K562 (cell line): ENCODE results near the gene PQBP1. TPM values are rescaled to one million over a fixed set of nuclear protein-coding genes. Genes with fewer than 3 reads are reported as not detected.
"Not testable (repeated sequence)": the region's sequence is repeated elsewhere in the genome, so short reads cannot be mapped to it uniquely, and the experiment has no call there.

Source experiments
- ATAC-seq: fragments of 200-7000 bp; cut with Tn5 transposase; 3 replicates; pipeline ENCODE4 v1.9.1; 2020; ENCODE audit warnings: moderate library complexity
- BruUV-seq: library from RNA; stranded (reverse); fragments of 400-500 nt; replicated peaks from 2 replicates; lab custom pipeline; 2021; lab: Mats Ljungman, UMichigan
- CTCF ChIA-PET: fragments of 300-600 bp; formaldehyde crosslinking; extraction: SDS; loops from one replicate; lab custom pipeline; 2021; ENCODE audit warnings: low intra/inter-chr PET ratio; lab: Yijun Ruan, JAX
- POLR2A ChIA-PET: fragments of 300-600, 350-650 bp; sonication (Branson Sonifier 250); formaldehyde crosslinking; extraction: SDS; loops from one replicate; lab custom pipeline; 2021; ENCODE audit warnings: antibody characterized with exemption, inconsistent platforms; lab: Yijun Ruan, JAX
- DNase-seq, 4 experiments: peaks; one replicate each; pipeline versions ENCODE4 v3.0.0 to v3.0.0-alpha.2; 2011 to 2018; ENCODE audit warnings: low spot score in 3 of 4, mixed read lengths in 3 of 4; ENCODE audit errors: extremely low read depth in 1 of 4
- FAIRE-seq: peaks from 2 replicates; lab custom pipeline; 2011; peaks lifted over from hg19 to GRCh38; lab: Jason Lieb, UNC
- H2AFZ ChIP-seq: 2 replicates; pipeline ENCODE4 v1.6.0; 2011; ENCODE audit warnings: low read depth, low read length, control low read depth, inconsistent platforms
- H3K27ac ChIP-seq: fragments of 200-600 bp; 3 replicates; pipeline ENCODE4 v1.8.0; 2011; ENCODE audit warnings: low read depth, mild to moderate bottlenecking, control low read depth, inconsistent platforms, low read length, moderate library complexity, mixed read lengths; ENCODE audit errors: extremely low read depth
- H3K27me3 ChIP-seq, 2 experiments: fragments of 300-600 bp in 1 of 2; 2 replicates in 1 of 2; 3 replicates in 1 of 2; pipeline versions ENCODE4 v1.6.0 to v1.8.0; 2011; ENCODE audit warnings: inconsistent platforms in 2 of 2, low read length in 2 of 2, mild to moderate bottlenecking in 1 of 2, mixed read lengths in 1 of 2, moderate library complexity in 1 of 2; ENCODE audit not compliant: control insufficient read depth in 2 of 2, insufficient read depth in 2 of 2
- H3K36me3 ChIP-seq: fragments of 300-600 bp; 3 replicates; pipeline ENCODE4 v1.8.0; 2011; ENCODE audit warnings: mild to moderate bottlenecking, low read length, inconsistent platforms; ENCODE audit not compliant: control insufficient read depth, insufficient read depth
- H3K4me1 ChIP-seq, 2 experiments: fragments of 200-600 bp in 1 of 2; replicated peaks in 1 of 2; 2 replicates in 1 of 2; 3 replicates in 1 of 2; pipeline versions ENCODE4 v1.5.1 to v1.8.0; 2011; ENCODE audit warnings: inconsistent platforms in 2 of 2, low read length in 2 of 2, mild to moderate bottlenecking in 1 of 2, mixed read lengths in 1 of 2, moderate library complexity in 1 of 2; ENCODE audit not compliant: control insufficient read depth in 2 of 2, insufficient read depth in 2 of 2
- H3K4me2 ChIP-seq: 2 replicates; pipeline ENCODE4 v1.6.1; 2011; ENCODE audit warnings: low read length, control low read depth, inconsistent platforms, mixed read lengths; ENCODE audit not compliant: insufficient read depth
- H3K4me3 ChIP-seq: fragments of 200-600 bp; sonication (generic), shearing (Covaris generic); 2 replicates; pipeline ENCODE4 v1.5.1; 2016; ENCODE audit warnings: control low read depth, inconsistent platforms
- H3K79me2 ChIP-seq: fragments of 200-600 bp; 3 replicates; pipeline ENCODE4 v1.8.0; 2011; ENCODE audit warnings: low read length, inconsistent platforms; ENCODE audit not compliant: control insufficient read depth, insufficient read depth
- H3K9ac ChIP-seq, 2 experiments: 2 replicates each; pipeline versions ENCODE4 v1.6.0 to v1.6.1; 2011; ENCODE audit warnings: low read depth in 2 of 2, low read length in 2 of 2, control low read depth in 1 of 2, inconsistent platforms in 1 of 2, mild to moderate bottlenecking in 1 of 2, mixed read lengths in 1 of 2; ENCODE audit not compliant: insufficient read depth in 1 of 2
- H3K9me1 ChIP-seq: one replicate; pipeline ENCODE4 v1.6.0; 2011; ENCODE audit warnings: inconsistent platforms, mild to moderate bottlenecking, low read length, moderate library complexity; ENCODE audit not compliant: control insufficient read depth, insufficient read depth
- H3K9me3 ChIP-seq: replicated peaks from 2 replicates; pipeline ENCODE4 v1.5.1; 2011; ENCODE audit warnings: low read depth, low read length, inconsistent platforms; ENCODE audit not compliant: control insufficient read depth, insufficient read depth
- H4K20me1 ChIP-seq: replicated peaks from 2 replicates; pipeline ENCODE4 v1.6.1; 2011; ENCODE audit warnings: low read length, inconsistent platforms, mixed read lengths; ENCODE audit not compliant: control insufficient read depth, insufficient read depth
- ARID2 ChIP-seq: fragments of 450-650 bp; IDR thresholded peaks from 2 replicates; pipeline ENCODE4 v1.6.1; 2017; ENCODE audit warnings: antibody characterized with exemption, mild to moderate bottlenecking
- CGGBP1 ChIP-seq: fragments of 250-450 bp; sonication (Bioruptor Pico); IDR thresholded peaks from 2 replicates; pipeline ENCODE4 v1.9.0; 2021; ENCODE audit warnings: mild to moderate bottlenecking
- HNRNPK ChIP-seq: fragments of 200-400 bp; formaldehyde crosslinking; IDR thresholded peaks from one replicate; pipeline ENCODE4 v1.6.1; 2018; ENCODE audit warnings: mild to moderate bottlenecking, low read depth, low read length; ENCODE audit not compliant: poor library complexity, severe bottlenecking
- JUNB ChIP-seq: fragments of 450-650 bp; formaldehyde crosslinking; conservative IDR thresholded peaks from 2 replicates; pipeline ENCODE4 v1.4.0; 2020; ENCODE audit warnings: mild to moderate bottlenecking
- PRDM10 ChIP-seq: fragments of 450-650 bp; IDR thresholded peaks from 2 replicates; pipeline ENCODE4 v1.6.1; 2018; ENCODE audit not compliant: partially characterized antibody
- PREB ChIP-seq: sonication (generic); formaldehyde crosslinking; IDR thresholded peaks from 2 replicates; pipeline ENCODE4 v1.8.1; 2023; ENCODE audit warnings: mild to moderate bottlenecking, missing genetic modification reagents
- SETDB1 ChIP-seq: IDR thresholded peaks from one replicate; pipeline ENCODE4 v1.6.1; 2012; ENCODE audit warnings: low read length, control low read depth, inconsistent platforms
- ZNF121 ChIP-seq: sonication (generic); formaldehyde crosslinking; conservative IDR thresholded peaks from 2 replicates; pipeline ENCODE4 v1.8.0; 2022; ENCODE audit warnings: missing genetic modification reagents
- ZNF280B ChIP-seq: fragments of 250-450 bp; sonication (Bioruptor Pico); IDR thresholded peaks from 2 replicates; pipeline ENCODE4 v1.5.1; 2021; ENCODE audit warnings: mild to moderate bottlenecking
- WGBS: fragments of 100-300 bp; shearing (Covaris generic); methylation state at CpG from one replicate; pipeline ENCODE4 v1.1.6; 2016; ENCODE audit warnings: low coverage, mixed read lengths; ENCODE audit not compliant: insufficient coverage; ENCODE audit errors: missing lambda C conversion rate; 5-methylcytosine and 5-hydroxymethylcytosine counted together
- in situ Hi-C: fragments of 300-500 bp; cut with MboI; formaldehyde crosslinking; loops from 4 replicates; pipeline ENCODE4 v1.15.0; 2018; ENCODE audit warnings: inconsistent platforms, mixed read lengths
- intact Hi-C: fragments of 100-400 bp; cut with micrococcal nuclease; formaldehyde crosslinking; loops from 2 replicates; pipeline ENCODE4 v1.14.2; 2022
- polyA plus RNA-seq, 8 experiments: library from polyadenylated mRNA; depleted of rRNA in 4 of 8; stranded (reverse) in 5 of 8; unstranded in 3 of 8; fragments of >200 nt; fragmentation: Nextera tagmentation in 2 of 8; fragmentation: Illumina TruSeq in 1 of 8; extraction: Ambion mirVana in 2 of 8; extraction: Trizol in 1 of 8; gene quantifications; 2 replicates each; pipeline versions ENCODE4 v1.2.1 to v1.2.3, GENCODE V29; 2011 to 2014; ENCODE audit warnings: inconsistent platforms in 1 of 8, missing spikeins in 1 of 8
- total RNA-seq, 7 experiments: library from RNA; depleted of rRNA in 6 of 7; stranded (reverse); fragments of >200 nt in 6 of 7; fragmentation: Illumina TruSeq in 2 of 7; extraction: Trizol in 2 of 7; gene quantifications; 2 replicates each; pipeline versions ENCODE4 v1.2.1 to v1.2.3, GENCODE V29; 2011 to 2021; ENCODE audit warnings: low replicate concordance in 1 of 7

Gene PQBP1
- total and polyA plus RNA-seq, 9 of the 15 experiments (the other 6 are each of a cell fraction or from before 2014, with no cell fraction given), result 41.3 to 262 (median 112) TPM

GRCh38 chrX:48883729-48884128 lies 14.0 kb upstream of the PQBP1 start:
- ATAC-seq, result peak; percentile 75
- Histone ChIP-seq H3K4me3 (no peak overlapping the region), H3K27ac (no peak overlapping the region), H3K27me3 (no peaks in the 10 kb centered on the region), H3K36me3 (no peaks in the 10 kb centered on the region), H3K4me2 (no peak overlapping the region)
- CTCF ChIA-PET, result no interaction called here
- TF ChIP-seq PRDM10 (peak; percentile 26), HNRNPK (no peak), PREB (CRISPR knock-in tag) (no peak), ARID2 (no peak), ZNF121 (CRISPR knock-in tag) (peak; percentile 46), ZNF280B (CRISPR knock-in tag) (no peak), JUNB (CRISPR knock-in tag) (no peak), SETDB1 (no peak), CGGBP1 (CRISPR knock-in tag) (no peak)
- TF ChIP-seq, all 486 proteins: peak for 2
- no peaks in the 10 kb centered on the region for H4K20me1 ChIP-seq
- intact Hi-C loops (no loop called here), in situ Hi-C loops (no loop called here)
- no TSS peak for BruUV-seq
- no peaks in the 10 kb centered on the region for H3K9me3 ChIP-seq
- FAIRE-seq, result no peak
- H3K9me1 ChIP-seq, result no peaks in the 10 kb centered on the region
- POLR2A ChIA-PET, result no interaction called here
- no peaks in the 10 kb centered on the region; a peak in 2 of 5 replicates for H3K4me1 ChIP-seq
- no peaks in the 10 kb centered on the region for H3K79me2 ChIP-seq
- peak overlapping the region; percentile 59; the same call in 1 of the 2 replicates for H2AFZ ChIP-seq
- no peak for DNase-seq
- no peak overlapping the region for H3K9ac ChIP-seq
- 39% methylated on average over 10 of the region's 10 CpGs for WGBS

GRCh38 chrX:48886586-48886985 lies 11.1 kb upstream of the PQBP1 start:
- H3K4me3 ChIP-seq, BruUV-seq, H3K36me3 ChIP-seq, in situ Hi-C loops, H3K4me2 ChIP-seq, H3K9ac ChIP-seq, ATAC-seq, DNase-seq, FAIRE-seq, H3K27ac ChIP-seq, H2AFZ ChIP-seq, H3K79me2 ChIP-seq, intact Hi-C loops, H3K9me3 ChIP-seq, H3K27me3 ChIP-seq, H4K20me1 ChIP-seq, CTCF ChIA-PET, H3K9me1 ChIP-seq: not testable (repeated sequence)
- peaks cover 6 to 17% of the 10 kb centered on the region in 2 experiments; a peak in 4 of 5 replicates for H3K4me1 ChIP-seq
- WGBS, result 58% methylated on average over 5 of the region's 5 CpGs
- POLR2A ChIA-PET, result interaction anchor here (0.8 kb wide), 1 partner anchor 11 kb away, joined by 4 read pairs; the partner anchor contains the start of gene PQBP1
